ENCODE data around the gene BEX3. TPM values are rescaled to one million over a fixed set of nuclear protein-coding genes. Genes with fewer than 3 reads are reported as not detected.

The BEX3 gene
- total RNA-seq, 4 donors from 2014 or later = 9.1 to 102 (median 17.9) TPM

DNA sequence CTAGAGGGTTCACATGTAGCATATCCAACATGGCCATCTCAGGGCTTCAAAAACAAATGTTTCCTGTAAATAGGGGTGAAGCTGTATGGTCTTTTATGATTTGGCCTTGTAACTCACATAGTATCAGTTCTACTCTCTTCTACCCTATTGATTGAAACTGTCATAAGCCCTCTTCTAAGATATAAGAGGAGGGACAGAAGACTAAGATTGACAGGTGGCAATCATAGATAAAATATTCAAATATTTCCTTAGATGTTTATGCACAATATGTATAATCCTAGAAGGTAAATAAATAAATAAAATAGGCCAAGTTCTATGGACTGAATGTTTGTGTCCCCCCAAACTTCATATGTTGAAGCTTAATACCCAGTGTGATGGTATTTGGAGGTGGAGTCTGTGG, 6.9 kb upstream of the BEX3 start:
- no peaks in the 10 kb centered on the region for H3K27me3 ChIP-seq
- no peak overlapping the region for H3K4me3 ChIP-seq
- no peaks in the 10 kb centered on the region for H3K9me3 ChIP-seq
- no peaks in the 10 kb centered on the region for H3K4me1 ChIP-seq
- H3K36me3 ChIP-seq = no peaks in the 10 kb centered on the region
- H3K27ac ChIP-seq = no peak overlapping the region
- no peak for DNase-seq
- no peak for TF ChIP-seq POLR2A (IDR thresholded peaks at IDR 0.05)
- TF ChIP-seq, protein P1, sequence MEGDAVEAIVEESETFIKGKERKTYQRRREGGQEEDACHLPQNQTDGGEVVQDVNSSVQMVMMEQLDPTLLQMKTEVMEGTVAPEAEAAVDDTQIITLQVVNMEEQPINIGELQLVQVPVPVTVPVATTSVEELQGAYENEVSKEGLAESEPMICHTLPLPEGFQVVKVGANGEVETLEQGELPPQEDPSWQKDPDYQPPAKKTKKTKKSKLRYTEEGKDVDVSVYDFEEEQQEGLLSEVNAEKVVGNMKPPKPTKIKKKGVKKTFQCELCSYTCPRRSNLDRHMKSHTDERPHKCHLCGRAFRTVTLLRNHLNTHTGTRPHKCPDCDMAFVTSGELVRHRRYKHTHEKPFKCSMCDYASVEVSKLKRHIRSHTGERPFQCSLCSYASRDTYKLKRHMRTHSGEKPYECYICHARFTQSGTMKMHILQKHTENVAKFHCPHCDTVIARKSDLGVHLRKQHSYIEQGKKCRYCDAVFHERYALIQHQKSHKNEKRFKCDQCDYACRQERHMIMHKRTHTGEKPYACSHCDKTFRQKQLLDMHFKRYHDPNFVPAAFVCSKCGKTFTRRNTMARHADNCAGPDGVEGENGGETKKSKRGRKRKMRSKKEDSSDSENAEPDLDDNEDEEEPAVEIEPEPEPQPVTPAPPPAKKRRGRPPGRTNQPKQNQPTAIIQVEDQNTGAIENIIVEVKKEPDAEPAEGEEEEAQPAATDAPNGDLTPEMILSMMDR (IDR thresholded peaks at IDR 0.05) = no peak

DNA sequence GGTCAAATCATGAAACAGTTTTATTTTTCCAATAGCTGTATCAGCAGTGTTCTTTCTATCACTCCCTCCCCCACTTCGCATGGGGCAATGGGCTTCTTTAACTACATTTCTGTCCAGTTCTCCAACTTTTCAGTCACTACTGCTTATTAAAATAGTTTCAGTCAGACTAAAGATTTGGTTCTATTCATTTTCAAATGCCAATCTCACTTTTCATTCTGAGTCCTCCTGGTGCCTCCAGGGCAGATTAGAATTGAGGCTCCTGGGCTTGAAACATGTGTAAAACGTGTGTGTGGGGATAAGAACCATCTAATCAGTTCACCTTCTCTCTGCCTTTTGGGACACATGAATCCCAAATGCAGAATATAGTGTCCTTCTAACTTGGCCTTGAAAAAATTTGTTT, 3.5 kb upstream of the BEX3 start:
- Histone ChIP-seq H3K27me3 (no peaks in the 10 kb centered on the region), H3K36me3 (no peaks in the 10 kb centered on the region), H3K9me3 (no peaks in the 10 kb centered on the region), H3K27ac (no peak overlapping the region), H3K4me3 (no peak overlapping the region), H3K4me1 (no peaks in the 10 kb centered on the region)
- DNase-seq = no peak
- TF ChIP-seq POLR2A (IDR thresholded peaks at IDR 0.05) = no peak
- TF ChIP-seq, protein P1 (IDR thresholded peaks at IDR 0.05) = no peak

DNA sequence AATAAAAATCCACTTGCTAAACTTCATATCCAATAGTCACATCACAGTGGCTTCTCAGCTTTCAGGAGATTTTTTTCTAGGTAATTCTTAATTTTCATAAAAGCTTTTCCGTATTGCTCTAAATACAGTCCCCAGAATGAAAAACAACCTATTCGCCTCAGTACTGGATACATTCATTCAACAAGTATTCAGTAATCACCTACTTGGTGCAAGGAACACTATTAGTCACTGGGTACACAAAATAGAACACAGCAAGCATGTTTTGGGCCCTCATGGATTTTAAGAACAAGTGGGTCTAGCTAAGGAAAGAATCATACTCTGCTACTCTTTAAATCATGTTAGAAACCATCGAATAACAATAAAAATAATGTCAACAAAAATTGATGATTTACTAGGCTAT, 2.8 kb upstream of the BEX3 start:
- DNase-seq = no peak
- Histone ChIP-seq H3K36me3 (no peaks in the 10 kb centered on the region), H3K27me3 (no peaks in the 10 kb centered on the region), H3K27ac (no peak overlapping the region), H3K4me3 (no peak overlapping the region), H3K9me3 (no peaks in the 10 kb centered on the region), H3K4me1 (no peaks in the 10 kb centered on the region)
- no peak for TF ChIP-seq POLR2A (IDR thresholded peaks at IDR 0.05)
- TF ChIP-seq, protein P1 (IDR thresholded peaks at IDR 0.05) = no peak

DNA sequence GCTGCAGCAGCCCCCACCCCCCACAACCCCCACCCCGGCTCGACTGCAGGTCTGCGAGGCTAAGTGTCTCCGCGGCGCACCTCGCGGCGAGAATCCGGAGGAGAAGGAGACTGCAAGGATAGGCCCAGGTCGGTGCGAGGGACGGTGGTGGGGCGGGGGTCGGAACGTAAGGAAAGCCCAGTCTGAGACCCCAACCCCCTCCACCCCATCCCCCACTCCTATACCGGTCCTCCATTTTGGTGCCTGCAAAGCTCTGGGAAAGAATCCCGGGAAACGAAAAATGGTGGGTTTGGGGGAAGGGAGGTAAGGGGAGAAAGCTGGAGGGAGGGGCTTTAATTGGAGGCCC, 614 bp downstream of the BEX3 start:
- Histone ChIP-seq H3K27ac (peak overlapping the region; percentile 32 to 80 (median 69)), H3K36me3 (no peaks in the 10 kb centered on the region), H3K9me3 (no peaks in the 10 kb centered on the region), H3K4me3 (peak overlapping the region; percentile 42 to 70 (median 54)), H3K27me3 (no peaks in the 10 kb centered on the region), H3K4me1 (no peaks in the 10 kb centered on the region)
- TF ChIP-seq POLR2A (IDR thresholded peaks at IDR 0.05) = no peak
- TF ChIP-seq, protein P1 (IDR thresholded peaks at IDR 0.05) = no peak
- DNase-seq = no peak

DNA sequence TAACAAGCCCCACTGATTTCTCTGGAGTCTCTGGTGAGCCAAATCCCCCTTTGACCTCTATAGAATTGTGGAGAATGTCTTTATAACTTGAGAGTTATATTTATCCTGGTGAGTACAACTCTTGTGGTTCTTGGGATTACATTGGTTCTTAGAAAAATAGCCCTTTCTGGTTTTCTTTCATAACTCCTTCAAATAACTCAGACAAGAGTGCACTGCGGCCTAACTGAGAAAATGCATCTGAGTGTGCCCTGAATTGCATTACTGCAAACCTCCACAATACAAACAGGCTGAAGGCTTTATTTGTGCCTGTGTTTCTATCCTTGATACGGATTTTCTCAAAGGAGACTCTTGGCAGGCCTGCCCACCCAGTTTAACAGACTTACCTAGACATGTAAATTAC, 2.7 kb downstream of the BEX3 start:
- DNase-seq = no peak
- H3K4me1 ChIP-seq = no peaks in the 10 kb centered on the region
- no peaks in the 10 kb centered on the region for H3K27me3 ChIP-seq
- no peaks in the 10 kb centered on the region for H3K9me3 ChIP-seq
- H3K4me3 ChIP-seq = no peak overlapping the region
- H3K36me3 ChIP-seq = no peaks in the 10 kb centered on the region
- H3K27ac ChIP-seq = no peak overlapping the region
- TF ChIP-seq POLR2A (IDR thresholded peaks at IDR 0.05) = no peak
- TF ChIP-seq, protein P1 (IDR thresholded peaks at IDR 0.05) = no peak

DNA sequence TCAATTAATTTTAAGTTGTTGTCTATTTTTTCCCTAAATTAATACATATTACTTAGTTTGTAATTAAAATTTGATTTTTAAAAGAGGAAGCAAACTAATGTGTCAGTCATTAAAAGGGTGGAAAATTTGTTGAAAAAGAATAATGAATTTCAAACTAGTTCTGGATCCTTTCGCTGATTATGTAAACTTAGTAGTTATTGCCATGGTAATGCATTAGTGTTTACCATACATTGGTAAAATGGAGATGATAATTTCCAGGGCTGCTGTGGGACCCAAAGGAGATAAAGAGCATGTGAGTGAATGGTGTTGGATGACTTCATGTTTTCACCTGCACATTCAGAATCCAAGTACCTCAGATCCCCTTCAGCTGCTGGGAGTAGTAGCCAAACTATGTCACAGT, 6.5 kb downstream of the BEX3 start:
- no peak overlapping the region for H3K27ac ChIP-seq
- no peak overlapping the region for H3K4me3 ChIP-seq
- H3K9me3 ChIP-seq = no peaks in the 10 kb centered on the region
- TF ChIP-seq POLR2A (IDR thresholded peaks at IDR 0.05) = no peak
- TF ChIP-seq, protein P1 (IDR thresholded peaks at IDR 0.05) = no peak
- no peaks in the 10 kb centered on the region for H3K36me3 ChIP-seq
- DNase-seq = no peak
- no peaks in the 10 kb centered on the region for H3K4me1 ChIP-seq
- H3K27me3 ChIP-seq = no peaks in the 10 kb centered on the region
